ENCODE data around the gene DHCR24.
"Not testable (repeated sequence)": the region's sequence is repeated elsewhere in the genome, so short reads cannot be mapped to it uniquely, and the experiment has no call there.

Gene DHCR24

DNA sequence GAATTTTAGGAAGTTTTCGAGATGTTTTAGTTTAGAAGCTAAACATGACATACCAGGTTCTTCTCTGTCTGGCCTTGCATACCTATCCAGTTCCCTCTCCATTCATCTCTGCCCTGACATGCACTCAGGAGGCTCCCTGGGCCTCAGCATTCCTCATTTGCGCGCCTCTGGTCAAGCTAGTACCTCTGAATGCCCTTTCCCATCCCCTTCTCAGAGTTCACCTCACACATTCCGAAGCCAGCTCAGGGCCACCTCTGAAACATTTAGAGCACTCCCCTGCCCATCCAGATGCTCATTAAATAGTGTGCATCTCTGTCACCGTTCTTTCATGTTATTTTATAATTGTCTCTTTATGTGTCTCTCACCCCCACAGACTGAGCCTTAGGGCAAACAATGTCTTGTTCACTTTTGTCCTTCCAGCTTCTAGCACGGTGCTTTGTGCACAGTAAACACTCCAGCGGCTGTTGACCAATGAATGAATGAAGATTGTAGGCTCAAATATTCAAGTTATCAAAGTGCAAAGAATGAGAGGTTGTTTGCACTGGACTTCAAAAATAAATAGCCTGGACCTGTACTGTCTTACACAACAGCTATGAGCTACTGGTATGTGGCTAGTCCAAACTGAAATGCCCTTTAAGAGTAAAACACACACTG is 1.2 kb upstream of the DHCR24 start:
- DNase-seq (ENCODE audit: low read depth, low spot score) = no peak

DNA sequence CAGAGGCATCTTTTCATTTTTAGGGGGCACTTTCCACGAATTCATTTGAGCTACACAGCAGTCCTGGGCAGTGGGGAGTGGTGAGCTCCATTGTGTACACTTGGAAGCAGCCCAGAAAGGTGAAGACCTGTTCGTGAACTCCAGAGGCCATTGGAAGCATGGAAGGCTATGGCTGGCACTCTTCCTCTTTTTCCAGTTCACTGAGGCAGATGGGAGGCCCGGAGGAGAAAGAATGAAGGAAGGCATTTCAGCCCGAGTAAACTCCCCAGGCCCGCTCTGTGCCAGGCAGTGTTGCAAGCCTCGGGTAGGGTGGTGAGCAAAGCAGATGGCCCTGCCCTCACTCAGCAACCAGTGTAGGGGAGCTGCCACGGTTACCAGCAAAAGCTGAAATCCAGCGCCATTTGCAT is 673 bp upstream of the DHCR24 start:
- DNase-seq (ENCODE audit: low read depth, low spot score) = no peak

- peak; percentile 52 for DNase-seq (ENCODE audit: low read depth, low spot score)
These were observed 930 bp downstream of the DHCR24 start for GRCh38 chr1:54885807-54886723.

GRCh38 chr1:54885237-54885679 is 1.7 kb downstream of the DHCR24 start:
- DNase-seq (ENCODE audit: low read depth, low spot score) = no peak

DNA sequence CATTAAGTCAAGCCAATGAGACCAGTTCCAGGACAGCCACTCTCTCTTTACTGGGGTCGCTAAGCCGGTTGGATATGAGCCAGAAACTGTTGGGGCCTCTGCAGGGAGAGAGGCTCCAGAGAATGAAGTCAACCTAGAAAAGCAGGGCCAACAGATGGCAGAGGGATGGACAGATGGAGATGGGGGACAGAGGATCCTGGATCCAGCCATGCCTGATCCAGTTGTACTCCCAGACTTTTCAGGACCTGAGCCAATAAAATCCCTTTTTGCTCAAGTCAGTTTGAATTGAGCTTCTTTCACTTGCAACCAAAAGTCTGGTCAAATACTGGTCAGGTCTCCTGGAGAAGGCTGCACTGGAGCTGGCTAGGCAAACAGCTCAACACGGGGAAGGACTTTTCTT is 2.2 kb downstream of the DHCR24 start:
- no peak for DNase-seq (ENCODE audit: low read depth, low spot score)

DNA sequence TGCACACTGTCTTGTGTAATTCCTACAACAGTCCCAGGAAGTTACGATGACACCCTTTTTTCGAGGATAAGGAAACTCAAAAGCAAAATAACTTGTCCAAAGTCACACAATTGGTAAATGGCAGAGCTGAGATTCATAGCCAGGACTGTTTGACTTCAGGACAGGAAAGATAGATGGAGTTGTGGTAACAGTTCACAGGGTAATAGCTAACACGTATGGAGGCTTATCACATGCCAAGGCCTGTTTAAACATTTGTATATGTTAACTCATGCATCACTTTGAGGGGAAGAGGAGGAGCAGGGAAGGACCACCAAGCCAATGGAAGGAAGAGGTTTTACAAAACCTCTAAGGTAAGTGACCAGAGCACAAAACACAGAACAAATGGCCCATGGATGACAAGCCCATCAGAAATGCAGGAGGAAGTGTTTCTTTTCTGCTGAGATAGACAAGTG is 2.8 kb downstream of the DHCR24 start:
- DNase-seq (ENCODE audit: low read depth, low spot score) = no peak

GRCh38 chr1:54883349-54884102 is 3.5 kb downstream of the DHCR24 start:
- DNase-seq (ENCODE audit: low read depth, low spot score) = no peak

DNA sequence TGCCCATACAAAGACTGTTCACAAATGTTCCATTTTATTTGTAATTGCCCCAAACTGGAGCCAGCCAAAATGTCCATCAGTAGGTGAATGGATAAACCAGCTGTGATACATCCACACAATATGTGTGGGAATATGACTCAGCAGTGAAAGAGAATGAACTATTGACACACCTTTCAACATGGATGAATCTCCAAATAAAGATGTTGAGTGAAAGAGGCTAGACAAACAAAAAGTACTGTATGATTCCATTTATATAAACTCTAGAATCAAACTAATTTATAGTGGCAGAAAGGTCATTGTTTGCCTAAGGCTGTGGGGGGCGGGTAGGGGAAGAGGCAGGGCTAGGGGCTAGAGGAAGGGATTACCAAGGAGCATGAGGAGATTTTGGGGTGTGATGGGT is 4.5 kb downstream of the DHCR24 start:
- no peak for DNase-seq (ENCODE audit: low read depth, low spot score)

DNA sequence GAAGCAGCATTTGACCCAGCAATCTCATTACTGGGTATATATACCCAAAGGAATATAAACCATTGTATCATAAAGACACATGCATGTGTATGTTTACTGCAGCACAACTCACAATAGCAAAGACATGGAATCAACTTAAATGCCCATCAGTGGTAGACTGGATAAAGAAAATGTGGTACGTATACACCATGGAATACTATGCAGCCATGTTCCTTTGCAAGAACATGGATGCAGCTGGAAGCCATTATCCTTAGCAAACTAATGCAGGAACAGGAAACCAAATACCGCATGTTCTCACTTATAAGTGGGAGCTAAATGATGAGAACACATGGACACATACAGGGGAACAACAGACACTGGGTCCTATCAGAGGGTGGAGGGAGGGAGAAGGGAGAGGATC is 5.4 kb downstream of the DHCR24 start:
- DNase-seq (ENCODE audit: low read depth, low spot score) = not testable (repeated sequence)

GRCh38 chr1:54879872-54880271 is 7.1 kb downstream of the DHCR24 start:
- DNase-seq (ENCODE audit: low read depth, low spot score) = no peak

DNA sequence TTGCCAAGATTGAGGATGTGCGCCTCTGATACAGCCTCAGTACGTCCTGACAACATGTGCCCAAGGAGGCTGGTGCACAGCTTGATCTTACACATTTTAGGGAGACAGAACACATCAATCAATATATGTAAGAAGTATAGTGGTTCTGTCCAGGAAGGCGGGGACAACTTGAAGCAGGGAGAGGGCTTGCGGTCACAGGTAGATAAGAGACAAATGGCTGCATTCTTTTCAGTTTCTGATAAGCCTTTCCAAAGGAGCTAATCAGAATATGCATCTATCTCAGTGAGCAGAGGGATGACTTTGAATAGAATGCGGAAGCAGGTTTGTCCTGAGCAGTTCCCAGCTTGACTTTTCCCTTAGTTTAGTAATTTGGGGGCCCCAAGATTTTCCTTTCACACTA is 10.2 kb downstream of the DHCR24 start:
- no peak for DNase-seq (ENCODE audit: low read depth, low spot score)

GRCh38 chr1:54875000-54875399 is 12.0 kb downstream of the DHCR24 start:
- no peak for DNase-seq (ENCODE audit: low read depth, low spot score)

DNA sequence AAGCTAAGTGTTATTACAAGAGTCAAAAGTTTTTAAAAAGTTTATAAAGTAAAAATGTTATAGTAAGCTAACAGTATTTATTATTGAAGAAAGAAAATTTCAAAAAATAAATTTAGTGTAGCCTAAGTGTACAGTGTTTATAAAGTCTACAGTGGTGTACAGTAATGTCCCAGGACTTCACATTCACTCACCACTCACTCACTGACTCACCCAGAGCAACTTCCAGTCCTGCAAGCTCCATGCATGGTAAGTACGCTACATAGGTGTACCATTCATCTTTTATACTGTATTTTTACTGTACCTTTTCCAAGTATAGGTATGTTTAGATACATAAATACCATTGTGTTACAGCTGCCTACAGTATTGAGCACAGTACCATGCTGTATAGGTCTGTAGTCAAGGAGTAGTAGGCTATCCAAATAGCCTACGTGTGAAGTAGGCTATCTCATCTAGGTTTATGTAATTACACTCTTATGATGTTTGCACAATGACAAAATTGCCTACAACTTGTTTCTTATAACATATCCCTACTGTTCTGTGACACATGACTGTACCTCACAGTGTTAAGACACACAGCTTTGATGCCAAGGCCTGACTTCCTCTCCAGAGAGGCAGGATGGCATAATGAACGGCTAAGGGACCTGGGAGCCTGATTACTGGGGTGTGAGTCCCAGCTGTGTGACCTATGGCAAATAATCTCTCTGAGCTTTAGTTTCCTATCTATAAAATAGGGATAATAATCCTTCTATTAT is 12.7 kb downstream of the DHCR24 start:
- no peak for DNase-seq (ENCODE audit: low read depth, low spot score)

GRCh38 chr1:54872036-54872331 is 15.0 kb downstream of the DHCR24 start:
- no peak for DNase-seq (ENCODE audit: low read depth, low spot score)

- DNase-seq (ENCODE audit: low read depth, low spot score) = no peak
These were observed 15.5 kb downstream of the DHCR24 start for GRCh38 chr1:54871275-54872035.

- no peak for DNase-seq (ENCODE audit: low read depth, low spot score)
These were observed 16.1 kb downstream of the DHCR24 start for GRCh38 chr1:54870869-54871268.

GRCh38 chr1:54869173-54869851 is 17.7 kb downstream of the DHCR24 start:
- no peak for DNase-seq (ENCODE audit: low read depth, low spot score)

DNA sequence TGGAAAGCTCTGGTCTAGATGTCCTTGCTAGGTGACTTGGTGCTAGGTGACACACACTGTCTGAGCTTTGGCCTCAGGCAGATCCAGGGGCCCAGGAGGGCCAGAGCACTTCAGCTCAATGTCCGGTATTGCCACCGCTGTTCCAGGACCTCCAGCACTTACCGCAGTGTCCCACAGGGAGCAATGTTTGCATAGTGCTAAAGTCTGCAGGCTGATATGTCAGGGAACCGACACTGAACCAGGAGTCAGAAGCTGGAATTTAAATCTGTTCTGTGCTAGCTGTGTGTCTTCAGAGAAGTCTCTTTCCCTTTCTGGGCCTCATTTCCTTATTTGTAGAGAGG is 19.3 kb downstream of the DHCR24 start:
- DNase-seq (ENCODE audit: low read depth, low spot score) = no peak

GRCh38 chr1:54866801-54867716 is 19.9 kb downstream of the DHCR24 start:
- no peak for DNase-seq (ENCODE audit: low read depth, low spot score)

Data from astrocyte of the hippocampus (primary cell).